Neural cell (in vitro differentiated cells): ENCODE results near the gene HDAC4. TPM values are rescaled to one million over a fixed set of nuclear protein-coding genes. Genes with fewer than 3 reads are reported as not detected.

Source experiments
- H2AFZ ChIP-seq: fragments of 200-600, 300-800 bp; sonication (generic), shearing (Covaris generic); 2 replicates; pipeline ENCODE4 v1.6.0; 2014; ENCODE audit warnings: low read depth, mild to moderate bottlenecking, antibody characterized with exemption, low read length, moderate library complexity
- H3F3A ChIP-seq: fragments of 200-600 bp; shearing (Covaris generic); 2 replicates; pipeline ENCODE4 v1.6.1; 2016; ENCODE audit warnings: mild to moderate bottlenecking, moderate library complexity, mixed read lengths, antibody characterized with exemption, low read length; ENCODE audit not compliant: insufficient read depth, poor library complexity, severe bottlenecking
- H3K27ac ChIP-seq: fragments of 200-600, 300-800 bp; sonication (generic), shearing (Covaris generic); 2 replicates; pipeline ENCODE4 v1.5.1; 2014; ENCODE audit warnings: mild to moderate bottlenecking, low read length, moderate library complexity
- H3K27me3 ChIP-seq: fragments of 300-800, 200-600 bp; sonication (generic), shearing (Covaris generic); 2 replicates; pipeline ENCODE4 v1.6.0; 2014; ENCODE audit warnings: mild to moderate bottlenecking, low read depth, low read length, moderate library complexity; ENCODE audit not compliant: insufficient read depth
- H3K36me3 ChIP-seq: fragments of 300-800, 200-600 bp; sonication (generic), shearing (Covaris generic); 2 replicates; pipeline ENCODE4 v1.5.1; 2014; ENCODE audit warnings: mild to moderate bottlenecking, antibody characterized with exemption, low read length, moderate library complexity; ENCODE audit not compliant: insufficient read depth
- H3K4me2 ChIP-seq: fragments of 300-800, 200-600 bp; sonication (generic), shearing (Covaris generic); 2 replicates; pipeline ENCODE4 v1.6.0; 2014; ENCODE audit warnings: mild to moderate bottlenecking, low read length
- H3K4me3 ChIP-seq: fragments of 300-800, 200-600 bp; sonication (generic), shearing (Covaris generic); 2 replicates; pipeline ENCODE4 v1.5.1; 2014; ENCODE audit warnings: mild to moderate bottlenecking, low read length, moderate library complexity
- H3K79me2 ChIP-seq: fragments of 200-600 bp; shearing (Covaris generic); replicated peaks from 2 replicates; pipeline ENCODE4 v1.6.0; 2014; ENCODE audit warnings: mild to moderate bottlenecking, low read length, moderate library complexity; ENCODE audit not compliant: insufficient read depth
- H3K9ac ChIP-seq: fragments of 300-800, 200-600 bp; sonication (generic), shearing (Covaris generic); 2 replicates; pipeline ENCODE4 v1.6.1; 2016; ENCODE audit warnings: mild to moderate bottlenecking, low read length, mixed read lengths
- H3K9me2 ChIP-seq: fragments of 200-600 bp; shearing (Covaris generic); 2 replicates; pipeline ENCODE4 v1.6.1; 2016; ENCODE audit warnings: mild to moderate bottlenecking, low read length, mixed read lengths; ENCODE audit not compliant: insufficient read depth
- H3K9me3 ChIP-seq: fragments of 200-600, 300-800 bp; sonication (generic), shearing (Covaris generic); 2 replicates; pipeline ENCODE4 v1.6.1; 2016; ENCODE audit warnings: mild to moderate bottlenecking, mixed run types, low read length, moderate library complexity, mixed read lengths
- H4K20me1 ChIP-seq: fragments of 200-600 bp; shearing (Covaris generic); 2 replicates; pipeline ENCODE4 v1.6.1; 2016; ENCODE audit warnings: mild to moderate bottlenecking, mixed run types; ENCODE audit not compliant: insufficient read depth
- EP300 ChIP-seq: fragments of 450-650 bp; conservative IDR thresholded peaks from 2 replicates; pipeline ENCODE4 v1.6.1; 2014; ENCODE audit warnings: antibody characterized with exemption, mild to moderate bottlenecking, moderate library complexity; ENCODE audit not compliant: poor library complexity, severe bottlenecking
- EZH2 ChIP-seq: fragments of 200-600, 300-800 bp; shearing (Covaris generic), sonication (generic); IDR thresholded peaks from 2 replicates; pipeline ENCODE4 v1.6.1; 2014; ENCODE audit warnings: antibody characterized with exemption, low read length, borderline replicate concordance, mild to moderate bottlenecking; ENCODE audit not compliant: insufficient read depth, poor library complexity, severe bottlenecking
- MXI1 ChIP-seq: fragments of 450-650 bp; conservative IDR thresholded peaks from 2 replicates; pipeline ENCODE4 v1.6.1; 2014; ENCODE audit warnings: antibody characterized with exemption, mild to moderate bottlenecking; ENCODE audit not compliant: poor library complexity, severe bottlenecking
- POLR2AphosphoS5 ChIP-seq: IDR thresholded peaks from 2 replicates; pipeline ENCODE4 v1.6.1; 2012
- RAD21 ChIP-seq: fragments of 450-650 bp; conservative IDR thresholded peaks from 2 replicates; pipeline ENCODE4 v1.6.1; 2014; ENCODE audit warnings: antibody characterized with exemption, mild to moderate bottlenecking, moderate library complexity
- SMC3 ChIP-seq: fragments of 450-650 bp; conservative IDR thresholded peaks from 2 replicates; pipeline ENCODE4 v1.6.1; 2014; ENCODE audit warnings: antibody characterized with exemption, mild to moderate bottlenecking, moderate library complexity; ENCODE audit not compliant: poor library complexity
- TAF1 ChIP-seq: IDR thresholded peaks from 2 replicates; pipeline ENCODE4 v1.6.1; 2012; ENCODE audit warnings: low read depth
- polyA plus RNA-seq: library from polyadenylated mRNA; depleted of rRNA; stranded (reverse); fragments of >200 nt; gene quantifications from 2 replicates; pipeline ENCODE4 v1.2.3, GENCODE V29; 2014
- TF ChIP-seq, protein P1 (sequence below): IDR thresholded peaks from 2 replicates; pipeline ENCODE4 v1.6.1; 2012; ENCODE audit warnings: borderline replicate concordance
- TF ChIP-seq, protein P2 (sequence below): fragments of 450-650 bp; IDR thresholded peaks from 2 replicates; pipeline ENCODE4 v1.5.1; 2014; ENCODE audit warnings: antibody characterized with exemption, mild to moderate bottlenecking, moderate library complexity; ENCODE audit not compliant: poor library complexity, severe bottlenecking

HDAC4 gene
- polyA plus RNA-seq, 1 donor from 2014 or later, result 3.4 TPM

DNA sequence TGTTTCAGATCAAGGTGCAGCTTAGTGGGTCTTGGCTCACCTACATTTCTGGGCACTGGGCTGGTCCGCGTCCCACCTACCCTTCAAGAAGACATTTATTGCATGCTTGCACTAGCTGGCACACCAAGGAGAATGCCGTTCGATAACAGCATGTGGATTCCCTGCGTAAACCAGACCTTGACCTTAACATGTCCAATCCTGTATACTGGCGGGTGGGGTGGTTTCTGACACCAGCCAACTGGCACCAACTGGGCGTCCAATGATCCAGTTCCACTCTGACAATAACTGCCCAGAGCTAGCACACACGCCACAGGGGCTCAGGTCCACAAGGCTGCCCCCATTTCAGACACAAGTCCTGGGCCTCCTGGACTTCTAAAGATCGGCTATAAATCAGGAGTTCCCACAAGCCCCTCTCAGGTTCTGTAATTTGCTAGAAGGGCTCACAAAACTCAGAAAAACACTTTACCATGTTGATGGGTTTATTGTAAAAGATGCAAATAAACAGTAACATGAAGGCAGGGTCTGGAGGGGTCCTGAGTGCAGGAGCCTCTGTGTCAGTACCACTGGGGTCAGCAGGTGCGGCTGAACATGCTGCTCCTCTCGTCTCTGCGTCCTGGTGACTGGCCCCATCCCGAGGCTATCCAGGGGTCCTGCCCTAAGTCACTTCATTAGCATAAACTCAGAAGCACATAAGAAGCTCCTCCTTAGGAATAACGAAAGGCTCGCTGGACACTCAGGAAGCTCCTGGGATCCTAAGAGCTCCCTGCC lies 161.8 kb downstream of the HDAC4 start:
- Histone ChIP-seq H4K20me1 (no peaks in the 10 kb centered on the region), H3F3A (no peaks in the 10 kb centered on the region), H3K27ac (no peak overlapping the region), H3K4me3 (no peak overlapping the region), H3K4me2 (no peak overlapping the region), H3K9ac (no peak overlapping the region), H3K27me3 (no peaks in the 10 kb centered on the region), H2AFZ (no peak overlapping the region), H3K9me2 (no peaks in the 10 kb centered on the region), H3K36me3 (no peaks in the 10 kb centered on the region), H3K79me2 (no peaks in the 10 kb centered on the region), H3K9me3 (no peaks in the 10 kb centered on the region)
- TF ChIP-seq POLR2AphosphoS5 (no peak), RAD21 (no peak), TAF1 (no peak), MXI1 (no peak)
- TF ChIP-seq, protein P1, sequence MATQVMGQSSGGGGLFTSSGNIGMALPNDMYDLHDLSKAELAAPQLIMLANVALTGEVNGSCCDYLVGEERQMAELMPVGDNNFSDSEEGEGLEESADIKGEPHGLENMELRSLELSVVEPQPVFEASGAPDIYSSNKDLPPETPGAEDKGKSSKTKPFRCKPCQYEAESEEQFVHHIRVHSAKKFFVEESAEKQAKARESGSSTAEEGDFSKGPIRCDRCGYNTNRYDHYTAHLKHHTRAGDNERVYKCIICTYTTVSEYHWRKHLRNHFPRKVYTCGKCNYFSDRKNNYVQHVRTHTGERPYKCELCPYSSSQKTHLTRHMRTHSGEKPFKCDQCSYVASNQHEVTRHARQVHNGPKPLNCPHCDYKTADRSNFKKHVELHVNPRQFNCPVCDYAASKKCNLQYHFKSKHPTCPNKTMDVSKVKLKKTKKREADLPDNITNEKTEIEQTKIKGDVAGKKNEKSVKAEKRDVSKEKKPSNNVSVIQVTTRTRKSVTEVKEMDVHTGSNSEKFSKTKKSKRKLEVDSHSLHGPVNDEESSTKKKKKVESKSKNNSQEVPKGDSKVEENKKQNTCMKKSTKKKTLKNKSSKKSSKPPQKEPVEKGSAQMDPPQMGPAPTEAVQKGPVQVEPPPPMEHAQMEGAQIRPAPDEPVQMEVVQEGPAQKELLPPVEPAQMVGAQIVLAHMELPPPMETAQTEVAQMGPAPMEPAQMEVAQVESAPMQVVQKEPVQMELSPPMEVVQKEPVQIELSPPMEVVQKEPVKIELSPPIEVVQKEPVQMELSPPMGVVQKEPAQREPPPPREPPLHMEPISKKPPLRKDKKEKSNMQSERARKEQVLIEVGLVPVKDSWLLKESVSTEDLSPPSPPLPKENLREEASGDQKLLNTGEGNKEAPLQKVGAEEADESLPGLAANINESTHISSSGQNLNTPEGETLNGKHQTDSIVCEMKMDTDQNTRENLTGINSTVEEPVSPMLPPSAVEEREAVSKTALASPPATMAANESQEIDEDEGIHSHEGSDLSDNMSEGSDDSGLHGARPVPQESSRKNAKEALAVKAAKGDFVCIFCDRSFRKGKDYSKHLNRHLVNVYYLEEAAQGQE, result no peak
- TF ChIP-seq, protein P2, sequence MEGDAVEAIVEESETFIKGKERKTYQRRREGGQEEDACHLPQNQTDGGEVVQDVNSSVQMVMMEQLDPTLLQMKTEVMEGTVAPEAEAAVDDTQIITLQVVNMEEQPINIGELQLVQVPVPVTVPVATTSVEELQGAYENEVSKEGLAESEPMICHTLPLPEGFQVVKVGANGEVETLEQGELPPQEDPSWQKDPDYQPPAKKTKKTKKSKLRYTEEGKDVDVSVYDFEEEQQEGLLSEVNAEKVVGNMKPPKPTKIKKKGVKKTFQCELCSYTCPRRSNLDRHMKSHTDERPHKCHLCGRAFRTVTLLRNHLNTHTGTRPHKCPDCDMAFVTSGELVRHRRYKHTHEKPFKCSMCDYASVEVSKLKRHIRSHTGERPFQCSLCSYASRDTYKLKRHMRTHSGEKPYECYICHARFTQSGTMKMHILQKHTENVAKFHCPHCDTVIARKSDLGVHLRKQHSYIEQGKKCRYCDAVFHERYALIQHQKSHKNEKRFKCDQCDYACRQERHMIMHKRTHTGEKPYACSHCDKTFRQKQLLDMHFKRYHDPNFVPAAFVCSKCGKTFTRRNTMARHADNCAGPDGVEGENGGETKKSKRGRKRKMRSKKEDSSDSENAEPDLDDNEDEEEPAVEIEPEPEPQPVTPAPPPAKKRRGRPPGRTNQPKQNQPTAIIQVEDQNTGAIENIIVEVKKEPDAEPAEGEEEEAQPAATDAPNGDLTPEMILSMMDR, result no peak

DNA sequence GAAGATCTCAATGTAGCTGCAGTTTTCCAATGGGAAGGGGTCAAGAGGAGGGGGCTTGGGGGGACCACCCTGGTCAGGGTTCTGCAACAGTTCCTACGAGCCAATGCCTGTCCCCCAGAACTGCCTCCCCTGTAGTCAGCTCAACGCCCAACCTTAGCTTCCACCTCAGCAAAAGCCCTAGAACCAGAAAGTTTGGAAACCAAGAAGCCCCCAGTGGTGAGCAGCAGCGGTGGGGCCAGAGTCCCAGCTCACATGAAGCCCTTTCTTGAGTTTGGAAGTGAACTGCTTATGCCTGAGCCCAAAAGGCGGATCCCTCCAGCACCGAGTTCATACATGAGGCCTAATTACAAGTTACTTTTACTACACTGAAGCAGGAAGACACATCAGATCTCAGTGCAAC lies 162.4 kb downstream of the HDAC4 start:
- Histone ChIP-seq H3K4me3 (no peak overlapping the region), H3K27me3 (no peaks in the 10 kb centered on the region), H3F3A (no peaks in the 10 kb centered on the region), H3K79me2 (no peaks in the 10 kb centered on the region), H3K9me2 (no peaks in the 10 kb centered on the region), H3K27ac (no peak overlapping the region), H3K9ac (no peak overlapping the region), H2AFZ (no peak overlapping the region), H4K20me1 (no peaks in the 10 kb centered on the region), H3K36me3 (no peaks in the 10 kb centered on the region), H3K9me3 (no peaks in the 10 kb centered on the region), H3K4me2 (no peak overlapping the region)
- TF ChIP-seq TAF1 (no peak), POLR2AphosphoS5 (no peak), EP300 (no peak), SMC3 (no peak), MXI1 (no peak), RAD21 (no peak), EZH2 (no peak)
- TF ChIP-seq, protein P2, result no peak
- TF ChIP-seq, protein P1, result no peak
